PC-3 (cell line): ENCODE data around the gene EMILIN3.

Source experiments
- CTCF ChIP-seq: fragments of 300-600 bp; sonication (generic); conservative IDR thresholded peaks from 2 replicates; pipeline ENCODE4 v1.5.1; 2017; ENCODE audit warnings: antibody characterized with exemption, low read depth, mild to moderate bottlenecking, low read length
- EZH2 ChIP-seq: fragments of 300-600 bp; sonication (generic); IDR thresholded peaks from one replicate; pipeline ENCODE4 v1.6.1; 2017; ENCODE audit warnings: antibody characterized with exemption, mild to moderate bottlenecking, low read length; ENCODE audit not compliant: unreplicated experiment

- TF ChIP-seq CTCF (no peak), EZH2 (no peak)
These were observed 46.2 kb downstream of the EMILIN3 start for GRCh38 chr20:41320441-41320840.
